GM19372 (cell line): ENCODE data around the gene PLCL2.

Experiments used
- ATAC-seq: cut with Tn5 transposase; IDR thresholded peaks from one replicate; pipeline ENCODE4 v1.9.1; 2021; ENCODE audit warnings: mild to moderate bottlenecking, low read depth, moderate library complexity; ENCODE audit not compliant: unreplicated experiment

Gene PLCL2

DNA sequence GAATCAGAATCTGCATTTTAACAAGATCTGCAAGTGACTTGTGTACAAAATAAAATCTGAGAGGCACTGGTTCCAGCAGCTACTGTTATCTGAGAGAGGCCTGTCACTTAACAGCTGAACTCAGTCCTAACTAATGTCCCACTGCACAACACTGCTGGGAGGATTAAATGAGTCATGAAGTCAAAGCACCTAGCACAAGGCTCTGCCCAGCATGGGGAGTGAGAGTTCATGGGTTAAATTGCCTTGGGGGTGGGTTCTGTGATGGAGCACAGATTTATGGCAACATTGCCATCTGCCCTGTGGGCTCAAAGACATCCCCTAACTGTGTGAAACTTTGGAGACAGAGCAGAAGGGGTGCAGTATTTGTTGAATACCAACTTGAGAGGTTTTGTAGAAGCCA lies 250.9 kb downstream of the PLCL2 start:
- no peak for ATAC-seq

DNA sequence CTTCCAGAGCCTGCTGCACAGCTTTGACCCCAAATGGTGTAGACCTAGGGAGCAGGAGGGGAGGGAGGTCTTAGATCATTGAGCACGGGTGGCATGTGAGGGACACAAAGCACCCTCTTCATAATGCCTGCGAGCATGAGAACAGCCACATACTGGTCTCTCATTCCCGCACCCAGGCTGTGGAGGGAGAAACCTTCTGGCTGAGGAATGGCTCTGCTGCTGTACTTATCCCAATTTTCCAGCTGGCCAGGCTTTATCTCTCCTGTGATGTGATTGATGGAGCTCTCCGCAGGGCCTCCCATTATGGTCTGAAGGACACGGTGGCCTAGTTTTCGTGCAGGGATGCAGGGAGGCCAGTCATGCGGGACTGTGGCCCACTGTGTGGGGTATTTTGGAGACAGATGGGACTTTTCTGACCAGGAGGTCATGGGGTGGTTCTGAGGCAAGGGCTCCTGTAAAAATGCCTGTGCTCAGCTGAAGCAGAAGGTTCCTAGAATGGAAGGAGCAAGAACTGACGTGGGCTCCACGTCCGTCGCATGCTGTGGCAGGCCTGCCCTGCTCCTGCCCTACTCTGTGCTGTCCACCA lies 251.5 kb downstream of the PLCL2 start:
- ATAC-seq, result no peak

DNA sequence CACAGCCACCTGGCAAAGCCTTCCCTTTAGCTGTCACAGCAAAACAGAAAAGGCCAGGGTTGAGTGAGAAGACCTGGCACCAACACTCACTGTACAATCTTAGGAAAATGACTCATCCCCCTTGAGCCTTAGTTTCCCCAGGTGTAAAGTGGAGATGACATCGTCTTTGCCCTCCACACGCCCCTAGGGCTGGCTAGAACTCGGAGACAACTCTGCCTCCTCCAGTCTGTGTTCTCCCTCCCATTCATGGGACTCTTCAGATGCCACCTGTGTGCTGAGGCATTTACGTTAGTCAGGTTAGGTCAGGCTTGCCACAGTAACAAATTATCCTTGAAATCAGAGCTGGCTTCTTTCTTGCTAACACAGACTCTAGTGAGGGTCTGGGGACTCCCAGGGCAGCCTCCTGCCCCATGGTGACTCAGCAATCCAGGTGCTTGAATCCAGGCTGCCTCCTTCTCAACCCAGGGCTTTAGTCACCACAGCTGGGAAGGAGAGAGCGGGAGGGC lies 252.6 kb downstream of the PLCL2 start:
- no peak for ATAC-seq

DNA sequence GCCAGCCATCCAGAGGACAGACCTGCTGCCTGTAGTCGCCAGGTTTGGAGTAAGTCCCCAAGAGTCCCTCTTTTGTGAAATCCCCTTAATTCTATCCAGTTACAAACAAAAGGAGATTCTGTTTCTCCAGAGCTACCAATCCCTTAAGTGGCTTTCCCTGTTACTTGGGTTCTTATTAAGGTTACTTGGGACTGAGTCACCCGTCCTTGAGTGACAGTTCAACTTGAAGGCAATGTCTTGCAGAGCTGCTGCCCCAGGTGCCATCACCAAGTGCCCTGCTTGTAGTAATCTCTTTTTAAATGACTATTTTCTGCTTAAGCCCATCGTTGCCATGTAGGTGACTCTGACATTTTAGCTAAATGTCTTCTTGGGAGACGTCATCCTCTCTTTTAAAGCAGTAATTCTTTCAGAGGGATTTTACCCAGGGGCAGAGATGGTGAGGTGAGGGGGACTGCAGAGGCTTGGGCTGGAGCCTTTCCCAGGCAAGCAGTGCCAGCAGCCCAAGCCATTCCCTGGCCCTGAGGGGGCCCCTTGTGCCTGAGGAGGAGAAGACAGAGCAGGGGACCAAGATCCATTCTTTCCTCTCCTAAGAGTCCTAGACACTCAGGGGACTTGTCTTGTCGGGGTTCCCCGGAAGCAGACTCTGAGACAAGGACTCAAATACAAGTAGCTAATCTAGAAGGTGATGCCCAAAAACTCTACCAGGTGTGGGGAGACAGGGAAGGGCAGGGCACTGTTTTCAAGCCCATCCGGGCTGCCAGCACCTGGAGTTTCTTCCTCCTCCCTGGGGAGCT lies 253.7 kb downstream of the PLCL2 start:
- no peak for ATAC-seq
